AG08395 (cell line): ENCODE results near the gene SEMA3G.

ENCODE experiments used
- DNase-seq: peaks from one replicate; pipeline ENCODE4 v3.0.0; 2012; ENCODE audit warnings: mixed read lengths, low spot score

SEMA3G gene

DNA sequence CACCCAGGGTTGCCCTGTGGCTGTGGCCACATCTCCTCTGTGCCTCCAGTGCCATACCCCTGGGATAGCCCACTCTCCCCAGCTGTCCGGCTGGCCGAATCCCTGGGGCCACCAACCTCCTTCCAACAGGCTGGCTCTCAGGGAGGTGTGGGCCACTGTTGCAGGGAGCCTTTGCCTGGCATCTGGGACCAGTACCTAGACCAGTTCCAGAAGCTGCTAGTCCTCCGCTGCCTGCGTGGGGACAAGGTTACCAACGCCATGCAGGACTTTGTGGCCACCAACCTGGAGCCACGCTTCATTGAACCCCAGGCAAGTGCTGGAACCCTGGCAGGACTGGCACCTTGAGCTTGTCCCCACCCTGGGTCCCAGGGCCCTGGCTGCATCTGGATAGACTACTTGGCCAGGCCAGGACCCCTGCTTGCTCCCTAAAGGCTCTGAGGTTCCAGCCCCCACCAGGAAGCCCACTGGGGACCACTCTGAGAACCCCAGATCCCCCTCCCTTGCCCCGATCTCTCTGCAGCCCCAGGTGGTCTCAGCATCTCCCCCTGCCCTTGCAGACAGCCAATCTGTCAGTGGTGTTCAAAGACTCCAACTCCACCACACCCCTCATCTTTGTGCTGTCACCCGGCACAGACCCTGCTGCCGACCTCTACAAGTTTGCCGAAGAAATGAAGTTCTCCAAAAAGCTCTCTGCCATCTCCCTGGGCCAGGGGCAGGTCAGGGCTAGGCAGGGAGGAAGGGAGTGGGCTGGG, 50.0 kb downstream of the SEMA3G start:
- no peak for DNase-seq

DNA sequence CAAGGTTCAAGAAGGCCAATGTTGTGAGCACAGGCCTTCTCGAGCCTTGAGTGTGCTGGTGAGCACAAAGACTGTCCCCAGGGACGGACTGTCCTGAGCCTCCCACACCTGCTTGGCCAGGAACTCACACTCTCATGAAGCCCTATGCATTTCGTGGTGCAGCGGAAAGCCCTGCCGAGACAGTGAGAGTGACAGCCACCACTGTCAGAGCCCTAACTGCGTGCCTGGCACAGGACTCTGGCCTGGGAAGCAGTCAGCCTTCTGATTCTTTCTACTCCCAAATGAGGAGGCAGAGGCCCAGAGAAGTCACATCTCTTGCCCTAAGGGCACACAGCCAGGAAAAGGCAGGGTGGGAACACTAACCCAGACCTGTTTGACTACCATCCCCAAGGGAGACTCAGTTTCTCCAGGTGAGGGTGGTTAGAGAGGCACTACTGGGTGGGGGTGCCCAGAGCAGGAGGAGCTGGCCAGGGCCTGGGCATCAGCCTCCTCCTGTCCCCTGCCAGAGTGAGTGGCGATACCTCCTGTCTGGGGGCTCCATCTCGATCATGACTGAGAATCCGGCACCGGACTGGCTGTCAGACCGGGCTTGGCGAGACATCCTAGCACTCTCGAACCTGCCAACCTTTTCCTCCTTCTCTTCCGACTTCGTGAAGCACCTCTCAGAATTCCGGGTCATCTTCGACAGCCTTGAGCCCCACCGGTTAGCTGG, 50.8 kb downstream of the SEMA3G start:
- DNase-seq: no peak

GRCh38 chr3:52393131-52393807, 51.6 kb downstream of the SEMA3G start:
- no peak for DNase-seq

DNA sequence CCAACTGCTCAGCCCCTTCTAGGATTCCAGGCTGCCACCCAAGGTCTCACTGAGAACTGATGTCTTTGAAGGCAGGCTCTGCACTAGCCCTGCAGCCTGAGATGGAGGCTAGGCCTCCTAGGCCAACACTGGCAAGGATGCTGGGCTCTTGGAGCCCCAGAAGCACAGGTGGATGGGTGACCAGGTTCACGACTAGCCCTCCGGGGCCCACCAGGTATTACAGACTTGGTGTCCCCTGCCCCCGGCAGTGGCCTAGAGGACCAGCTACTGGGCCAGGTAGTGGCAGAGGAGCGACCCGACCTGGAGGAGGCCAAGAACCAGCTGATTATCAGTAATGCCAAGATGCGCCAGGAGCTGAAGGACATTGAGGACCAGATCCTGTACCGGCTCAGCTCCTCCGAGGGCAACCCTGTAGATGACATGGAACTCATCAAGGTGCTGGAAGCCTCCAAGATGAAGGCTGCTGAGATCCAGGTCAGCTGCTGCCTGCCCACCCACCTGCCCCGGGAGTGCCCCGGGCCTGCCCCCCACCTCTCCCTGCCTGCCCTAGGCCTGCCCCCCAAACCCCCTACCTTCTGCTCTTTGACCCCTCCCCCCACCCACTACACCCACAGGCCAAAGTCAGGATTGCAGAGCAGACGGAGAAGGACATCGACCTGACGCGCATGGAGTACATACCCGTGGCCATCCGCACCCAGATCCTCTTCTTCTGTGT, 52.5 kb downstream of the SEMA3G start:
- DNase-seq: no peak

GRCh38 chr3:52391096-52391495, 53.8 kb downstream of the SEMA3G start:
- DNase-seq: no peak

GRCh38 chr3:52388933-52389332, 56.0 kb downstream of the SEMA3G start:
- no peak for DNase-seq

DNA sequence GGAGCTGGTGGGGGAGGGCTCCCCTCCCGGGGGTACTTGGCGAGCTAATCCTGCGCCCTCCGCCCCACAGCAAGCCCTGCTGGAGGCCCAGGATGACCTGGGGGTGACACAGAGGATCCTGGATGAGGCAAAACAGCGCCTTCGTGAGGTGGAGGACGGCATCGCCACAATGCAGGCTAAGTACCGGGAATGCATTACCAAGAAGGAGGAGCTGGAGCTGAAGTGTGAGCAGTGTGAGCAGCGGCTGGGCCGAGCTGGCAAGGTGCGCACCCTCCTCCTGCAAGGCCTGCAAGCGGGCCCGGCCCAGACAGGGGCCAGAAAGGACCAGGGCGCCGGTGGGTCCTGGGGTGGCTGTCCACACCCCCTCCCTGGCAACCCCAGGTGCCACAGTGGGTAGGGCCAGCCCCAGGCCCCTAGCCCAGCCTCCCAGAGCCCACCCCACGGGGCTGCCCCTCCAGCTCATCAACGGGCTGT, 56.5 kb downstream of the SEMA3G start:
- DNase-seq: no peak

- DNase-seq: no peak
These were observed 57.4 kb downstream of the SEMA3G start for GRCh38 chr3:52387481-52387880.

DNA sequence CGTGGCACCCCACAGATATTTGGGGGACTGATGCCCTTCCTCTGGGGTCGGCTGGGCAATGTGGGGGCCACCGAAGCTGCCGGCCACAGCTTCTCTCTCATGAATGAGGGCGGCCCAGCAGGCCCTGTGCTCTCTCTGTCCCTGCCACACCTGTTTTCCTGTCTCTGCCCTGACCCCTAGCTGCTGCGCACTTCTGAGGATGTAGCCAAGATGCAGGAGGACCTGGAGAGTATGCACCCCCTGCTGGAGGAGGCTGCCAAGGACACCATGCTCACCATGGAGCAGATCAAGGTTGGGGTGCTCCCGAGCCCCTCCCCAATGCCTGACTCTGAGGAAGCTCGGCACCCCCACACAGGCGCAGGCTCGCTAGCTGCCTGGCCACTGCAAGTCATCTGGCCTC, 59.7 kb downstream of the SEMA3G start:
- DNase-seq: peak; percentile 44

- DNase-seq: no peak
These were observed 60.7 kb downstream of the SEMA3G start for GRCh38 chr3:52384019-52384761.

- no peak for DNase-seq
These were observed 61.5 kb downstream of the SEMA3G start for GRCh38 chr3:52383446-52383845.
